ENCODE results near the gene TBC1D22B.
"Not testable (repeated sequence)": the region's sequence is repeated elsewhere in the genome, so short reads cannot be mapped to it uniquely, and the experiment has no call there.

The TBC1D22B gene

DNA sequence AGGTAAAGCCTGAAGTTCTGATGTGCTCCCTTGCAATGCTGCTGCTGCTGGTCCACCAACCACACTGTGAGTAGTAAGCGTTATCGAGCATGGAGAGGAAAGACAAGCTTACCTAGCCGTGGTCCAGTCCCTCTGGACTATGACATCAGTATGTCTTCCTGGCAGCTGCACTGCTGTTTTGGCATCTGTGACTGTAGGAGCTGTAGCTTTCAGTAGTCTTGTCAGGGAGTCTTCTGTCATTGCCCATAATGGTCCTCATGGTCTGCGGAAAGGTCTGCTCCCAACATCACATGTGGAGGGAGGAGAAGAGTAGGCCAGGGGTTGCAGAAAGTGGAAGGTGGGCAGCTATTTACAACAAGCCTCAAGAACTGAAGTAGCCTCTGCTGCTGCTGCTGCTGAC lies 27.2 kb downstream of the TBC1D22B start:
- H3K27me3 ChIP-seq (ENCODE audit: insufficient read depth, low read length): no peaks in the 10 kb centered on the region
- no peaks in the 10 kb centered on the region for H3K79me2 ChIP-seq (ENCODE audit: control insufficient read depth, insufficient read depth, low read length, unreplicated experiment)
- H3K36me3 ChIP-seq (ENCODE audit: insufficient read depth, low read length): peaks cover 15% of the 10 kb centered on the region
- H3K27ac ChIP-seq (ENCODE audit: low read depth, low read length): no peak overlapping the region
- no peak overlapping the region for H2AFZ ChIP-seq (ENCODE audit: low read length, unreplicated experiment)
- no peaks in the 10 kb centered on the region for H3K4me1 ChIP-seq (ENCODE audit: control insufficient read depth, insufficient read depth, low read length, unreplicated experiment)
- H3K4me3 ChIP-seq (ENCODE audit: low read depth, low read length): no peak overlapping the region

DNA sequence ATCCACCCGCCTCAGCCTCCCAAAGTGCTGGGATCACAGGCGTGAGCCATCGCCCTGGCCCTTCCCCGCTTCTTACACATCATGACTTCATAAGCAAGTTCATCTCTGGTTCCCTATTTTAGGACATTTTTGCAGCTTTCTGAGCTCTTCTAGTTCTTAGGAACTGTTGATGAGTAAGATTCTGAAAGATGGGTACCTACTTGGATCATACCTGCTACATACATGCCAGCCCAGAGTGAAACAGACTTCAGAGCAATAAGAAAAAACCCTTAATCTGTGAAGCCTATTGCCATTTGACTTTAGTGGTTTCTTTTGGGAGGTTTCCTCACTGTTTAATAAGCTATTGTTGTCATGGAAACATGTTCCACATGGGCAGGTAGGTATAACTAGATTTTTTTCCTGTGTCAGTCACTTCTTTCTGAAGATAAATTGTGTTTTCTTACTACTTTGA lies 28.3 kb downstream of the TBC1D22B start:
- Histone ChIP-seq H3K36me3 (ENCODE audit: insufficient read depth, low read length) (peaks cover 15% of the 10 kb centered on the region), H3K27me3 (ENCODE audit: insufficient read depth, low read length) (no peaks in the 10 kb centered on the region), H3K27ac (ENCODE audit: low read depth, low read length) (no peak overlapping the region), H2AFZ (ENCODE audit: low read length, unreplicated experiment) (no peak overlapping the region), H3K79me2 (ENCODE audit: control insufficient read depth, insufficient read depth, low read length, unreplicated experiment) (no peaks in the 10 kb centered on the region), H3K4me3 (ENCODE audit: low read depth, low read length) (no peak overlapping the region), H3K4me1 (ENCODE audit: control insufficient read depth, insufficient read depth, low read length, unreplicated experiment) (no peaks in the 10 kb centered on the region)

- H3K79me2 ChIP-seq (ENCODE audit: control insufficient read depth, insufficient read depth, low read length, unreplicated experiment): no peaks in the 10 kb centered on the region
- no peak overlapping the region for H3K4me3 ChIP-seq (ENCODE audit: low read depth, low read length)
- H3K27me3 ChIP-seq (ENCODE audit: insufficient read depth, low read length): no peaks in the 10 kb centered on the region
- no peak overlapping the region for H3K27ac ChIP-seq (ENCODE audit: low read depth, low read length)
- no peaks in the 10 kb centered on the region for H3K4me1 ChIP-seq (ENCODE audit: control insufficient read depth, insufficient read depth, low read length, unreplicated experiment)
- H2AFZ ChIP-seq (ENCODE audit: low read length, unreplicated experiment): no peak overlapping the region
- H3K36me3 ChIP-seq (ENCODE audit: insufficient read depth, low read length): peaks cover 24% of the 10 kb centered on the region
These were observed 30.1 kb downstream of the TBC1D22B start for GRCh38 chr6:37287519-37288157.

- H3K27me3 ChIP-seq (ENCODE audit: insufficient read depth, low read length): no peaks in the 10 kb centered on the region
- H3K36me3 ChIP-seq (ENCODE audit: insufficient read depth, low read length): peaks cover 26% of the 10 kb centered on the region
- no peak overlapping the region for H3K27ac ChIP-seq (ENCODE audit: low read depth, low read length)
- no peak overlapping the region for H3K4me3 ChIP-seq (ENCODE audit: low read depth, low read length)
- no peaks in the 10 kb centered on the region for H3K4me1 ChIP-seq (ENCODE audit: control insufficient read depth, insufficient read depth, low read length, unreplicated experiment)
- no peaks in the 10 kb centered on the region for H3K79me2 ChIP-seq (ENCODE audit: control insufficient read depth, insufficient read depth, low read length, unreplicated experiment)
- no peak overlapping the region for H2AFZ ChIP-seq (ENCODE audit: low read length, unreplicated experiment)
These were observed 30.7 kb downstream of the TBC1D22B start for GRCh38 chr6:37288247-37288646.

DNA sequence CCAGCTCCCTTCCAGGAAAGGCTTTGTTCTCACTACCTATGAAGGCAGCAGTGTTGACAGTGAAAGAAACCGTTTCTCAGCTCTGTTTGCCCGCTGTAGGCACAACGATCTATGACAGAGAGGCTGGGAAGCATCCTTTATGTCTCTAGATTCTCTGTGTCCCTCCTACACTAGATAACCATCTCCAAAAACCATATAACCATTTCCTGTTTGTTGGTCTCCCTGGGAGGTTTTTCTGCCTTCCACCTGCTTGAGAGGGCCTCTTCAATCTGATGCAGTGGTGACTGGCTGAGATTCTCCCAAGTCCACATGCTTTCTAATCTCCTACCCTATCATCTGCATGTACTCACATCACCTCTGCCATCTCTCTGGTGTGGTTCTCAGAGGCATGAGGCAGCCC lies 32.4 kb downstream of the TBC1D22B start:
- H3K36me3 ChIP-seq (ENCODE audit: insufficient read depth, low read length): peaks cover 25% of the 10 kb centered on the region
- no peaks in the 10 kb centered on the region for H3K27me3 ChIP-seq (ENCODE audit: insufficient read depth, low read length)
- H3K4me1 ChIP-seq (ENCODE audit: control insufficient read depth, insufficient read depth, low read length, unreplicated experiment): no peaks in the 10 kb centered on the region
- H3K4me3 ChIP-seq (ENCODE audit: low read depth, low read length): no peak overlapping the region
- no peaks in the 10 kb centered on the region for H3K79me2 ChIP-seq (ENCODE audit: control insufficient read depth, insufficient read depth, low read length, unreplicated experiment)
- H2AFZ ChIP-seq (ENCODE audit: low read length, unreplicated experiment): no peak overlapping the region
- H3K27ac ChIP-seq (ENCODE audit: low read depth, low read length): no peak overlapping the region

GRCh38 chr6:37293426-37293825 lies 35.9 kb downstream of the TBC1D22B start:
- Histone ChIP-seq H3K79me2 (ENCODE audit: control insufficient read depth, insufficient read depth, low read length, unreplicated experiment) (no peaks in the 10 kb centered on the region), H3K36me3 (ENCODE audit: insufficient read depth, low read length) (peaks cover 21% of the 10 kb centered on the region), H3K4me1 (ENCODE audit: control insufficient read depth, insufficient read depth, low read length, unreplicated experiment) (no peaks in the 10 kb centered on the region)

GRCh38 chr6:37297637-37298036 lies 40.1 kb downstream of the TBC1D22B start:
- not testable (repeated sequence) for H3K79me2 ChIP-seq (ENCODE audit: control insufficient read depth, insufficient read depth, low read length, unreplicated experiment)
- H3K36me3 ChIP-seq (ENCODE audit: insufficient read depth, low read length): peaks cover 12% of the 10 kb centered on the region

More at GRCh38 chr6:37293426-37293825, 35.9 kb downstream of the TBC1D22B start:
- Histone ChIP-seq H3K27me3 (ENCODE audit: insufficient read depth, low read length) (no peaks in the 10 kb centered on the region), H3K27ac (ENCODE audit: low read depth, low read length) (no peak overlapping the region), H3K4me3 (ENCODE audit: low read depth, low read length) (no peak overlapping the region), H2AFZ (ENCODE audit: low read length, unreplicated experiment) (no peak overlapping the region)

DNA sequence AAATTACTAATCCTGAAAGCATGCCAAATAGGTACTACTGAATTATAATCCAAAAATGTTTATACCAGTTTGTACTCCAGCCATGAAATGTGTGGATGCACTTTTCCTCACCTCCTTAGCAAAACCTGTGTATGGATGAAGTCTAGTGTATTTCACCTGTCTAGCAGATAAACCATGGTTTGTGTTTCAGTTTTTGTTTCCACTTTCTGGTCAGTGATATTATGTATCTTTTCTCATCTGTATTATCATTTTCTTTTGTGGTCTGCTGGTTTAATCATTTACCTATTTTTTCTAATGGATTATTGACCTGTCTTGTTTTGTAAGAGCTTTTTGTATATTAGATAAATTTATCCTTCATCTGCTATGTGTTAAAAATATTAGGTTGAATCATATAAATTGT lies 41.4 kb downstream of the TBC1D22B start:
- H3K4me3 ChIP-seq (ENCODE audit: low read depth, low read length): no peak overlapping the region
- H3K27ac ChIP-seq (ENCODE audit: low read depth, low read length): no peak overlapping the region
- no peaks in the 10 kb centered on the region for H3K4me1 ChIP-seq (ENCODE audit: control insufficient read depth, insufficient read depth, low read length, unreplicated experiment)
- H2AFZ ChIP-seq (ENCODE audit: low read length, unreplicated experiment): no peak overlapping the region
- peaks cover 7% of the 10 kb centered on the region for H3K36me3 ChIP-seq (ENCODE audit: insufficient read depth, low read length)
- no peaks in the 10 kb centered on the region for H3K27me3 ChIP-seq (ENCODE audit: insufficient read depth, low read length)
- H3K79me2 ChIP-seq (ENCODE audit: control insufficient read depth, insufficient read depth, low read length, unreplicated experiment): no peaks in the 10 kb centered on the region

More at GRCh38 chr6:37297637-37298036, 40.1 kb downstream of the TBC1D22B start:
- H3K27ac ChIP-seq (ENCODE audit: low read depth, low read length); H2AFZ ChIP-seq (ENCODE audit: low read length, unreplicated experiment); H3K4me3 ChIP-seq (ENCODE audit: low read depth, low read length); H3K4me1 ChIP-seq (ENCODE audit: control insufficient read depth, insufficient read depth, low read length, unreplicated experiment); H3K27me3 ChIP-seq (ENCODE audit: insufficient read depth, low read length): not testable (repeated sequence)

DNA sequence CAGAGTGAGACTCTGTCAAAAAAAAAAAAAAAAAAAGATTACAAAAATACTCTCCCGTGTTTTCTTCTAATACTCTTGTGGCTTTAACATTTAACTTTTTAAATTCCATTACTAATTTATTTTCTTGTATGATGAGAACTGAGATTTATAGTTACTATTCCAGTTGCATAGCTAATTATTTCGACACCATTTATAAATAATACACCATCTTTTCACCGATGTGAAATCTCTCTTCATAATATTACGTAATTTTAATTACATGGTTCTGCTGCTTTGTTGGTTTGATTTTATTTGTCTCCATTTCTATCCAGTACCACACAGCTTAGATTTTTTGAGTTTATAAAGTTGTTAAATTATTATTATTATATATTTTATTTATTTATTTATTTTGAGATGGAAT lies 42.4 kb downstream of the TBC1D22B start:
- H3K36me3 ChIP-seq (ENCODE audit: insufficient read depth, low read length): peaks cover 3% of the 10 kb centered on the region
- no peaks in the 10 kb centered on the region for H3K4me1 ChIP-seq (ENCODE audit: control insufficient read depth, insufficient read depth, low read length, unreplicated experiment)
- no peak overlapping the region for H3K27ac ChIP-seq (ENCODE audit: low read depth, low read length)
- no peak overlapping the region for H2AFZ ChIP-seq (ENCODE audit: low read length, unreplicated experiment)
- no peaks in the 10 kb centered on the region for H3K79me2 ChIP-seq (ENCODE audit: control insufficient read depth, insufficient read depth, low read length, unreplicated experiment)
- H3K27me3 ChIP-seq (ENCODE audit: insufficient read depth, low read length): no peaks in the 10 kb centered on the region
- no peak overlapping the region for H3K4me3 ChIP-seq (ENCODE audit: low read depth, low read length)

- Histone ChIP-seq H3K27me3 (ENCODE audit: insufficient read depth, low read length) (no peaks in the 10 kb centered on the region), H3K36me3 (ENCODE audit: insufficient read depth, low read length) (no peaks in the 10 kb centered on the region; the same call in 1 of the 2 replicates), H3K79me2 (ENCODE audit: control insufficient read depth, insufficient read depth, low read length, unreplicated experiment) (no peaks in the 10 kb centered on the region), H3K4me1 (ENCODE audit: control insufficient read depth, insufficient read depth, low read length, unreplicated experiment) (no peaks in the 10 kb centered on the region), H2AFZ (ENCODE audit: low read length, unreplicated experiment) (no peak overlapping the region), H3K27ac (ENCODE audit: low read depth, low read length) (no peak overlapping the region), H3K4me3 (ENCODE audit: low read depth, low read length) (no peak overlapping the region)
These were observed 44.6 kb downstream of the TBC1D22B start for GRCh38 chr6:37302086-37302686.

- Histone ChIP-seq H3K4me3 (ENCODE audit: low read depth, low read length) (no peak overlapping the region), H3K36me3 (ENCODE audit: insufficient read depth, low read length) (no peaks in the 10 kb centered on the region), H3K27ac (ENCODE audit: low read depth, low read length) (no peak overlapping the region), H2AFZ (ENCODE audit: low read length, unreplicated experiment) (no peak overlapping the region), H3K79me2 (ENCODE audit: control insufficient read depth, insufficient read depth, low read length, unreplicated experiment) (no peaks in the 10 kb centered on the region), H3K4me1 (ENCODE audit: control insufficient read depth, insufficient read depth, low read length, unreplicated experiment) (no peaks in the 10 kb centered on the region), H3K27me3 (ENCODE audit: insufficient read depth, low read length) (no peaks in the 10 kb centered on the region)
These were observed 45.6 kb downstream of the TBC1D22B start for GRCh38 chr6:37303091-37303660.
